GM19035 (cell line): ENCODE measurements around the gene GADD45A.
A peak's percentile ranks its signal among the peaks of the same experiment; 100 is the strongest.
"Not testable (repeated sequence)": the region's sequence is repeated elsewhere in the genome, so short reads cannot be mapped to it uniquely, and the experiment has no call there.

Source experiments
- ATAC-seq: cut with Tn5 transposase; IDR thresholded peaks from one replicate; pipeline ENCODE4 v1.9.1; 2021; ENCODE audit not compliant: unreplicated experiment

Gene GADD45A, protein sequence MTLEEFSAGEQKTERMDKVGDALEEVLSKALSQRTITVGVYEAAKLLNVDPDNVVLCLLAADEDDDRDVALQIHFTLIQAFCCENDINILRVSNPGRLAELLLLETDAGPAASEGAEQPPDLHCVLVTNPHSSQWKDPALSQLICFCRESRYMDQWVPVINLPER

DNA sequence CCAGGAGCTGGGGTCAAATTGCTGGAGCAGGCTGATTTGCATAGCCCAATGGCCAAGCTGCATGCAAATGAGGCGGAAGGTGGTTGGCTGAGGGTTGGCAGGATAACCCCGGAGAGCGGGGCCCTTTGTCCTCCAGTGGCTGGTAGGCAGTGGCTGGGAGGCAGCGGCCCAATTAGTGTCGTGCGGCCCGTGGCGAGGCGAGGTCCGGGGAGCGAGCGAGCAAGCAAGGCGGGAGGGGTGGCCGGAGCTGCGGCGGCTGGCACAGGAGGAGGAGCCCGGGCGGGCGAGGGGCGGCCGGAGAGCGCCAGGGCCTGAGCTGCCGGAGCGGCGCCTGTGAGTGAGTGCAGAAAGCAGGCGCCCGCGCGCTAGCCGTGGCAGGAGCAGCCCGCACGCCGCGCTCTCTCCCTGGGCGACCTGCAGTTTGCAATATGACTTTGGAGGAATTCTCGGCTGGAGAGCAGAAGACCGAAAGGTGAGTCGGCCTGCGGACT lies at the start of gene GADD45A:
Gene GADD45A (plus strand): TSS at position 135 of the 491 bp plus-strand sequence. CDS start 294 bp downstream, at position 429.
- peak; percentile 88 for ATAC-seq

DNA sequence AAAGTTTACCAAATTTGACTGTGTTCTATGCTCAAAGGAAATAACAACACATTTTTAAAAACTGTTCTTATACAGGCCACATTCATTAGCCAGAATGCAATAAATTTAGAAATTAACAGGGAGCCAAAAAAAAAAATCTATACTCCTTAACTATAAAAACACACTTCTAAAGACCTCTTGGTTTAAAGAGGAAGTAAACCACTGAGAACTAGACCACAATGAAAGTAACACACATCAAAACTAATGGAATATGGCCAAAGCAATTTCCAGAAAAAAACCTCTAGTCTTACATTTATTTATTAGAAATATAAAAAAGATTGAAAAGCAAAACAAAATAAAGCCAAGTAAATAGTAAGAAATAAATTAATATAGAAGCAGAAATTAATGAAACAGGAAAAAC lies 48.9 kb upstream of the GADD45A start:
- no peak for ATAC-seq

DNA sequence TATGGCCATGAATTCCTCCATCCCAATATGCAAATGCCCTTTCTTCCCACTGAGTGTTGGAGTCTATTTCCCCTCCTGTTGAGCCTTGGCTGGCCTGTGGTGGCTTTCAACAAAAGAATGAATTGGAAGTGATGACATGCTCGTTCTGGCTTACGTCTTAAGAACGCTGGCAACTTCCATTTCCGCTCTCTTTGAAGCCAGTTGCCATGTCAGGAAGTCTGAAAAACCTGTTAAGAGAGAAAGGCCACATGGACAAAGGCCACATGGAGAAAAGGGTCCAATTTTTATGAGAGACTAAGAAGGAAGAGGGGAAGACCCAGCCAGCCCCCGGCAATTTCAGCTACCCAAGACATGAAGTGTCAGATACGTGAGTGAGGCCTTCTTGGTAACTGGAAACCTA lies 45.6 kb upstream of the GADD45A start:
- ATAC-seq: no peak

DNA sequence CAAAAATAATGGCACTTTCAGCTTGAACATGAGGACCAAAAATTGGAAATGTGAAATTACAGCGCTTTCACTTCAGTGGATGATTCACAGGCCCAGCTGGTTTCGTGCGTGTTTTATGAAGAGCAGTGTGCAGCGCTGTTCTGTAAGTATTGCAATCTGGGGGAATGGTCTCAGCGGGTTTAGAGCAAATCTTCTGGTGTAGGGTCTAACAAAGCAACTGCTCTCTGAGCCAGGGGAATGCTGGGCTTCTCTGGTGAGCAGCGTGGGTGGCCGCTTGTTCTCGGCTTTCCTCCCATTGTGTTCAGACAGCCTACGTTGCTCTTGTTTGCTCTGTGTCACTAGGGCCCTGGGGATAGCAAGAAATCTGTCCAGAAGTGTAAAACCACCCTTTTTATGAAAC lies 42.4 kb upstream of the GADD45A start:
- no peak for ATAC-seq

DNA sequence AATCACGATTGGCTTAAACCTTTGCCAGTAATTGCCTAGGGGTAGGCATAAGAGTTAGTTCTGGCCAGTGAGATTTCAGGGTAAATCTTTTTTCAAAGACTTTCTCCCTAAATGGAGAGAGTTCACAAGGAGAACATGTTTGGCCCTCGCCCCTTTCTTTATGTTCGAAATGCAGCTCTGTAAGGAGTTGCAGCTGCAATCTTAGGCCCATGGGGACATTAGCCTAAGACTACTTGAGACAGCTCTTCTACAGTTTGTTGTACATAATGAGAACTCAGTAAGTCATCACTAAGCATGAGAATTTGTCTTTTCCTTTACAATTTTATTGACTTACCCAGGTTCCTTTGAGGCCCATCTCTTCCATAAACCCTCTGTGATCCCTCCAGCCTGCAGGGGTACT lies 40.4 kb upstream of the GADD45A start:
- ATAC-seq: no peak

DNA sequence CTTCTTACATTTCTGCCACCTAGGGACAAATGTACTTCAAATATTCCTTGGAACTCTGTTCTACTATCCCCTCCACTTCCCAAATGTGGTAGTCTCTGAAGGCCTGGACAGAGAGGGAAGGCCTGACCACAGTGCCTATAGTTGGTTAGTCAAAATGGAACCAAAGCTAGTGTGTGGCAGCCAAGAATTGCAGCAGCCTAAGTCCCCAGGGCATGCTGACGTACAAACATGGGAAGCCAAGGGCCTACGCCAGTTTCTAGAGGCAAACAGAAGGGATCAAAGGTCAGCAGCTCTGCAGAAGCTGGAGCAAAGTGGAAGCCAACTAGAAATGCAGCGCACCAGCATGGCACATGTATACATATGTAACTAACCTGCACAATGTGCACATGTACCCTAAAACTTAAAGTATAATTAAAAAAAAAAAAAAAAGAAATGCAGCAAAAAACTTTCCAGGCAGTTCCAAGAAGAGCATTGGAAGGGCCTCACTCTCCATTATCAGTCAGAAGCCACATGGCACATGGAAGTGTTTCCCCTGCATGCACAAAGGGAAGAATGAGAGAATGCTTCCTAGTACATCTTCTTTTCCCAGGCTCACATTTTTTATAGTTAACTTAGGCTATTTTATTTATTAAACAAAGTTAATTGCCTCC lies 39.4 kb upstream of the GADD45A start:
- no peak for ATAC-seq

DNA sequence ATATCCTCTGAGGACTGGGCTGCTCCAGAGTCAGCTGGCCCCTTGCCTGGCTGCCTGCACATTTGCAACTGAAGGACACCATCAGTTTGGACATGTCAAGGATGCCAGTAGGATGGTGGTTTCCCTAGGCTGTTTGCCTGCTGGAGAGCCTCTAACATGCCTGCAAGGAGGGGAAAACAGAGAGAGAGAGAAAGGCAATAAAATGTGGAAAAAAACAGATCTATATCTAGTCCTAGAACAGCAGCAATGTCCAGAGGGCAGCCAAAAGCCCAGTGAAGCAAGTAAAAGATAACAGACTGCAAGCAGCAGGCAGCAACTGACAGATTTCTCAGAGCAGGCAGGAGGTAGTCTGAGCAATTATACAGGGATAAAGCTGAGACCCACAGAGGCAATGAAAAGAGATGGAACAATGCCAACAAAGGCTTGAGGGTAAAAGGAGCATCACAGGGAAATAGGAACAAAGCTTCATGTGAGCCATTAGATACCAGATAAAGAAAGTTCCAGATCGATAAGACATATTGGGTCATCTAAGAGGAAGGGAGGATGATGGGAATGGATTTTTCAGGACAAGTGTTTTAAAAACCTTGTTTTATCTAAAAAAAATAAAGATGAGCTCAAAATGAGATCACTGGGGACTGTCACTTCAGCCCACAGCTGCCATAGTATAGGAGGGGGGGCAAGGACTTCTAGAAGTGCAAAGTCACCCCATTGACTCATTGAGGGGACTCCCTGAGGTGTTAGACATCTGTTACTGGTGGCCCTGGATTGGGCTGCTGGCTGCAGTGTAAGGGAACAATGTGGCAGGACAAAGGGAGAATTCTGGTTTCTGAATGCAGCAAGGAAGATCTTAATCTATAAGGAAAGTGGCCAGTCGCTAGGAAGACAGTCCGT lies 38.6 kb upstream of the GADD45A start:
- no peak for ATAC-seq

DNA sequence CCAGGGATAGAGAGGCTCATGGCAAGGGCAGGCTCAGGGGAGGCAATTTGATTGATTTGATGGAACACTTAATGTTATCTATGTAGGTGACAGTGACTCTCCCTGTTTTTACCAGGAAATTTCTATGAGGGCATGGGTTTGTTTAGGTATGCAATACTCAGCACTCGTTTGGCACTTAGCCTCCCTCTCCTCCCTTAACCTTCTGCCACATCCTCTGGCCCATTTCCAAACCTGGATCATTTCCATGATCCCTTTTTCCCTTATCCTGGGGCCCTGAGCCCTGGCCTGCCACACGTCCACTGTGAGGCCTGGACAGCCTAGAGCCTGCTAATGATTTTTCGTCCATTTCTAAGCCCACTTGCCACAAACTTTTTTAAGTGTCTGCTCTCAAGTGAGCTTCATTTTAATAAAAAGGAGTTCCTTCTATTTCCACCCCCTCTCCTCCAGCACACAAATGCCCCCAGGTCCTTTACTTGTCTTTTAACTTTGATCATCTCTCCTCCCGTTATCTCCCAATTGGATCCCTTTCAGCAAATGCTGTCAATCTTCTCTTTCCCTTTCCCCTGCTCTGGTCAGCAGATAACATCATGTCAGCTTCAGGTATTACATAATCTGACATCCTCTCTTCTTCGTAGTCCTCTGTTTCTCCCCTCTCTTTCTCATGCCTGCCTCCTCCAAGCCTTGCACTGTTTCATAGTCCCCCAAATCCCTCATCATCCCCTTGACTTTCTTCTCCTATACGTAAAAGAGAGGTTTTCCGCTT lies 37.8 kb upstream of the GADD45A start:
- no peak for ATAC-seq

DNA sequence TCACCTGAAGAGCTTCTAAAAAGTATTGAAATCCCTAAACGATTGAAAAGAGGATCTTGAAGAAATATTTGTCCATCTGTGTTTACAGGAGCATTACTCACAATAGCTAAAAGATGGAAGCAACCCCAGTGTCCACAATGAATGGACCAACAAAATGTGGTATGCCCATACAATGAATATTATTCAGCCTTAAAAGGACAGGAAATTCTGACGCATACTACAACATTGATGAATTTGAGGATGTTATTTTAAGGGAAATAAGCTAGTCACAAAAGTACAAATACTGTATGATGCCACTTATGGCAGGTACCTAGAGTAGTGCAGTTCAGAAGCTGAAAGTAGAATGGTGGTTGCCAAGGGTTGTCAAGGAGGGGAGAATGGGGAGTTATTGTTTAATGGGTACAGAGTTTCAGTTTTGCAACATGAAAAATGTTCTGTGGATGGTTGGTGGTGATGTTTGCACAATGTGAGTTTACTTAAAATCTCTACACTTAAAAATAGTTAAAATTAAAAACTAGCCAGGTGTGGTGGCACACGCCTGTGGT lies 37.1 kb upstream of the GADD45A start:
- no peak for ATAC-seq

DNA sequence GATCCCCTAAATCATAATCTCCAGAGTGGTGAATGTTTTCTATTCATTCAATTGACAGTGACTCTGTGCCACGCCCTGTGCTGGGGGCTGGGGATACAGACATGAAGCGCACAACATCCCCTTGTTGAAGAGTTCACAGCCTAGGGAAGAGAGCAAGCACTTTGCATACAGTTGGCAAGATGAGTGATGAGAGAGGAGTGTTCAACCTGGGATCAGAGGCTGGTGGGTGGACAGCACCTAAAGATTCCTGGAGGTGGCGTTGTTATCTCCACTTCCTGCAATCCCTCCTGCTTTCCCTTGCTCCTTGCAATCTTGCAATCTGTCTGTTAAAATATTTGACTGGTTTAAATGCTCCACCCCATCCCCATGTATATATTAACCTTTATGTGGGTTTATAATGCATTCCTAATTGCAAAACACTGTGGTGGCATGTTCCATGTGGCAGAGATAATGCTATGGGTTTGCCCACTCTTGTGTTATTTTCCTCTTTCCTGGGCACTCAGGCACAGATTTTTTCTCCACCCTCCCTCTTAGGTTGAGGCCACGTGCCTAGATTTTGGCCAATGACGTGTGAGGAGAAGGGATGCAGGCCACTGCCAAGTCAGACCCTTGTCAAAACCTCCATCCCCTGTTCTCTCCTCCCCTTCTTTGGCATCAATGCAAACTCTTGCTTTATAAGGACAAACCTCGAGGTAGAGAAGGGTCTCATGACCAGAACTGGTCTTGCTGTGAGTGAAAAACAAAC lies 36.2 kb upstream of the GADD45A start:
- no peak for ATAC-seq

DNA sequence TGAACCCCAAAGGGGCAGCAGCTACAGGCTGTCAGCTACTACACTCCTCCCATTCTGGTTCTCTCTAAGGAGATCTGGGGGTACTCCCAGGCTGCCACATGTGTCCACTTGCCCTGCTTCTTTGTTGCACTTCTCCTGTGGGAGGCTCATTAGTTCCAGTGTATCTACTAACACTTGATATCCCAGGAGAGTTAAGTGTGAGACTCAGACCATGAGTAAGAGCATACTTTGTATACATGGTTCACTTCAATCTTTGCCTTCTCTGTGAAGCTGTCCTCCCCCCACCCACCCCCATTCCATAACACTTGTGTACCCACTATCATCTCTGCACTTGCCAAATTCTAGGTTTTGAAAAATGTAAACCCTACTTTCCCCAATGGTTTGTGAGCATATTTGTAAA lies 34.9 kb upstream of the GADD45A start:
- ATAC-seq: no peak

DNA sequence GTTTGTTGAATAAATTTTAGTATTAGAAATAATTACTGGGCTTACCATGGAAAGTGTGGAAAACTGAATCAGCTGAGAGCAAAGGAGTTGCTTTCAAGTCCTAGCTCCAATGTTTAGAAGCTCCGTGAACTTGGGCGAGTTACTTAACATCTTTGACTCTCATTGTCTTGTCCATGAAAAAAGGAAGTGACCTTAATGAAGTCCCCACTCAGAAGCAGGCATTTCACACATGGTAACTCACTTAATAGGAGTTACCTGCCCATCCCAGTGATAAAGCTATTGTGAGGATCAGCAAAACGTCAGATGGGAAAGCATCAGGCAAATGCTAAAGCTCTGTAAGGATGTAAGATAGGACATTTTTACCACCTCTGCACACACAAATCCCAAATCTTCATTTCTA lies 34.0 kb upstream of the GADD45A start:
- no peak for ATAC-seq

DNA sequence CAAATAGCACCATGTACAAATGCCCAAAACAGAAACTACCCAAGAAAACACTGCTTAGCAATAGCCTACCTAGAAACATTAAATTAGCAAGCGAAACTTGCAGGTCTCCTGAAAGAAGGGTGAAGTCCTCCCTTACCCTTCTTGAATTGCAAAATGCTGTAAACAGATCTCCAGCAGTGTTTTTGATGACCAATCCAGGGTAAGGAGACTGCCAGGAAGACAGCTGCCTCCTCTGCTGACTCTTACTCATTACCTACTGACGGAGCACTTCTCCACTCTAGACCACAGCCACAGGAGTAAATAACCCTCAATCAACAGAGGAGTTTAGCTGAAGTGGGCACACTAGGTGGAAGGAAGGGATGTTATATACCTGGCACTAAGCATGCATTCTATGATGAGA lies 32.2 kb upstream of the GADD45A start:
- no peak for ATAC-seq

DNA sequence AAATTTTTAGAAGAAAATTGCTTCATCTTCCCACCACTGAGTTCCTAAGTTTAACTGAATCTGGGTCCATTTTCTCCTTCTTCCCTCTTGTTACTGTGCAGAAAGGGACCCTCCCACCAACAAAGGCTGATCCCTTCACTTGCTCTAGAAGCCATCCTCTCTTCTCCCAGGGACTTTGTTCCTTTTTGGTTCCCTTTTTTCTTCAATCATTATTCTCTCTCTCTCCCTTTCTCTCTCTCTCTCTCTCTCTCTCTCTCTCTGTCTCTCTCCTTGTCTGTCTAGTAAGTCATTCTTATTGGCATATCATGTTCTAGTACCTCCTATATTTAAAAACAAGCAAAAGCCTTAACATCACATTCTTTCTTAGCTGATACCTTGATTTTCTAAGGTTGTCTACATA lies 31.7 kb upstream of the GADD45A start:
- ATAC-seq: no peak

DNA sequence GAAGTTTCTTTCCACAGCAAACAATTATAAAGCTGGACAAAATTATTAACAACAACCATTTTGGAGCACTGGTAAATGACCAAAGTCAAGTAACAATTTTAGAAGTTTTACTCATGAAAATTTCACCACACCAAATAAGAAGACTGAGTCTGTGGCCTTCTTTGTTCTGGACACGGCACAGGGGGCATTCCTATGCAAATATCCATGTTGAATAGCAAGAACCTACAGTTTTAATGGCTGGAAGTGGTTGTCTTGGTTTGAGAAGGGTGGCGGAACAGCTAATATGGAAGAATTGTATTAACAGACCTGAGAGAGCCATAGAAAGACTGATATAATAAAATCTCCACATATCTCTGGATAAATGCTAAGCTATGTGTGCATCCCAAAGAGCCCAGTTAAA lies 29.4 kb upstream of the GADD45A start:
- no peak for ATAC-seq

DNA sequence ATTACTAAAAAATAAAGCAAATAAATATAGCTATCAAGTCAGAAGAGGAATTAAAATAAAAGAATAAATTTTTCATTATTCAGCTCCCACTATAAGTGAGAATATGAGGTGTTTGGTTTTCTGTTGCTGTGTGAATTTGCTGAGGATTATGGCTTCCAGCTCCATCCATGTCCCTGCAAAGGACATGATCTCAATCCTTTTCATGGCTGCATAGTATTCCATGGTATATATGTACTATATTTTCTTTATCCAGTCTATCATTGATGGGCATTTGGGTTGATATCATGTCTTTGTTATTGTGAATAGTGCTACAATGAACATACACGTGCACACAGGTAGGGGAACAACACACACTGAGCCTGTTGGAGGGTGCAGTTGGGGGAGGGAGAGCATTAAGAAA lies 27.8 kb upstream of the GADD45A start:
- not testable (repeated sequence) for ATAC-seq

DNA sequence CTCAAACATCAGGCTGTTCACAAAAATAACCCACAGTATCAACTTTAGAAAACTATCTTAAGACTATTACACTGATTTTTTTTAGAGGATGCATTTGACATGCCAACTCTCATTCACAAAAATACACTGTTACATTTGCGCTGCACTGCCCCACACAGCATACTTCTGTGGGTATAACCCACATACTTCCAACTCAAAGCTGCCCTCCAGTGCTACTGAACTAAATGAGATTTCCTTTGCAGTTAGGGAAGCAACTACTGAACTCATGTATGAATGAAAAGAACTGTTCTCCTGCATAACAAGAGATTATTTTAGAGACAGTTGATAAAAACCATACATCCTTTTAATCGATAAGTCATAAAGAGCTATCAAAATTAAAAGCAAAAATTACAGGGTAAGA lies 25.8 kb upstream of the GADD45A start:
- ATAC-seq: no peak

DNA sequence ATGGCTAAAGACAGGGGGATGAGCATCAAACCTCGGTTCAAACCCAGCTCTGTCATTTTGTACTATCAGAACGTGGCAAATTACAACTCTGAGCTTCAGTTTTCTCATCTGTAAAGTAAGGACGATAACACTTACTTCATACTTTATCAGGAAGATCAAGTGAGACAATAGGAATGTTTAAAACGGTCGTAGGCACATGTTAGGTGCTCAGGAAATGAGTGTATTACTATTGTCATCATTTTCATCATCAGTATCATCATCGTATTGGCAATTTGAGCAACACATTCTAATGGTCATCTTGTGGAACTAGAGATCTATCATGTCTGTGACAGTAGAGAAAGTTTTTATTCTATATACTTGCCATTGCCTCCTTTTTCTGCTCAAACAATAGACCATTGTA lies 22.1 kb upstream of the GADD45A start:
- ATAC-seq: no peak

DNA sequence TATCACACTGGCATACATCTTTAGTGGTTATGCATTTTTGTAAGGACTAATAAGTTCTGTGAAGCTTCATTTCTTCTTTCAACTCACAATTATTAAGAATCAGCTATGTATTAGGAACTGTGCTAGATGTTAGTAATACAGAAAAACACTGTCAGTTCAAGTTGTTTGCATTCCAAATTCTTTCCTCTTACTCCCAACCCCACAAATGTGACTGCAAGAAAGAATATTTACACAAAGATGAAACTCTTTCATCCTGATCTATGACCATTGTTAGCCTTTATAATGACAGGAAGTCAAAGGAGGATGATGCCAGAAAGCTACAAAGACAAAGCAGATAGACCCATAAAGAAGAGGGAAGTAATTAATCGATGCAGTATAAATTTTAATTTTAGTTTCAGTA lies 21.0 kb upstream of the GADD45A start:
- ATAC-seq: no peak

DNA sequence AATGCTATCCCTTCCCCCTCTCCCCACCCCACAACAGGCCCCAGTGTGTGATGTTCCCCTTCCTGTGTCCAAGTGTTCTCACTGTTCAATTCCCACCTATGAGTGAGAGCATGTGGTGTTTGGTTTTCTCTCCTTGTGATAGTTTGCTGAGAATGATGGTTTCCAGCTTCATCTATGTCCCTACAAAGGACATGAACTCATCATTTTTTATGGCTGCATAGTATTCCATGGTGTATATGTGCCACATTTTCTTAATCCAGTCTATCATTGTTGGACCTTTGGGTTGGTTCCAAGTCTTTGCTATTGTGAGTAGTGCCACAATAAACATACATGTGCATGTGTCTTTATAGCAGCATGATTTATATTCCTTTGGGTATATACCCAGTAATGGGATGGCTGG lies 19.7 kb upstream of the GADD45A start:
- ATAC-seq: not testable (repeated sequence)
